GM12875 (cell line): Measurements from ENCODE around the gene PKM.
"Not testable (repeated sequence)": the region's sequence is repeated elsewhere in the genome, so short reads cannot be mapped to it uniquely, and the experiment has no call there.

Experiments used
- H3K4me3 ChIP-seq: one replicate; pipeline ENCODE4 v1.5.1; 2011; ENCODE audit warnings: low read depth, low read length, control low read depth
- CTCF ChIP-seq: IDR thresholded peaks from 2 replicates; pipeline ENCODE4 v1.5.1; 2011; ENCODE audit warnings: low read depth, mild to moderate bottlenecking, control low read depth, inconsistent platforms, low read length, moderate library complexity, borderline replicate concordance; ENCODE audit not compliant: insufficient read depth

PKM gene

GRCh38 chr15:72231066-72231832 lies at the start of gene PKM:
Gene PKM, minus strand, starts transcription at chr15:72231190. Its CDS starts 12,093 bp downstream, at chr15:72219097.
- no peak for TF ChIP-seq CTCF

GRCh38 chr15:72280751-72281150 lies 49.8 kb upstream of the PKM start:
- no peak overlapping the region for H3K4me3 ChIP-seq
- TF ChIP-seq CTCF: no peak

More at GRCh38 chr15:72231066-72231832, at the start of gene PKM:
- H3K4me3 ChIP-seq: peak within 1 kb of the TSS; percentile 99

- TF ChIP-seq CTCF: no peak
- H3K4me3 ChIP-seq: no peak overlapping the region
These were observed 47.7 kb upstream of the PKM start for GRCh38 chr15:72278737-72279136.

- H3K4me3 ChIP-seq: no peak overlapping the region
- no peak for TF ChIP-seq CTCF
These were observed 45.3 kb upstream of the PKM start for GRCh38 chr15:72276326-72276700.

GRCh38 chr15:72275635-72276325 lies 44.8 kb upstream of the PKM start:
- not testable (repeated sequence) for H3K4me3 ChIP-seq

GRCh38 chr15:72272997-72273352 lies 42.0 kb upstream of the PKM start:
- no peak for TF ChIP-seq CTCF
- peak overlapping the region; percentile 92 for H3K4me3 ChIP-seq

GRCh38 chr15:72272213-72272996 lies 41.4 kb upstream of the PKM start, which contains the start of gene PARP6:
Gene PARP6, minus strand, starts transcription at chr15:72272554. Its CDS starts 5,077 bp downstream, at chr15:72267477.
- peak within 1 kb of the TSS; percentile 92 for H3K4me3 ChIP-seq
- TF ChIP-seq CTCF: peak; percentile 62
